Measurements from ENCODE around the gene SPEG. TPM values are rescaled to one million over a fixed set of nuclear protein-coding genes. Genes with fewer than 3 reads are reported as not detected.

SPEG gene
- total and polyA plus RNA-seq, 2 of the 8 experiments (the other 6 are each of a cell fraction or from before 2014, with no cell fraction given) = 19.9 to 32.0 TPM

- no peak for TF ChIP-seq POLR2AphosphoS5 (IDR thresholded peaks at IDR 0.05; ENCODE audit: low read depth, low read length)
- TF ChIP-seq BACH1 (IDR thresholded peaks at IDR 0.05; ENCODE audit: low read length) = no peak
- TF ChIP-seq TEAD4 (IDR thresholded peaks at IDR 0.05; ENCODE audit: low read depth, low read length) = no peak
- no peak for TF ChIP-seq RBBP5 (IDR thresholded peaks at IDR 0.05; ENCODE audit: borderline replicate concordance, low read depth, low read length)
- no peak for TF ChIP-seq CBX5 (IDR thresholded peaks at IDR 0.05; ENCODE audit: low read depth, low read length)
- TF ChIP-seq SP4 (IDR thresholded peaks at IDR 0.05; ENCODE audit: low read length) = no peak
- TF ChIP-seq TAF1 (IDR thresholded peaks at IDR 0.05; ENCODE audit: low read depth, low read length) = no peak
- TF ChIP-seq YY1 (IDR thresholded peaks at IDR 0.05; ENCODE audit: low read depth, low read length) = no peak
- TF ChIP-seq HDAC6 (IDR thresholded peaks at IDR 0.05; ENCODE audit: low read depth, low read length) = no peak
Observed at GRCh38 chr2:219538956-219539788, 104.5 kb downstream of the SPEG start (continued).
